Measurements from ENCODE around the gene METTL25B.
A peak's percentile ranks its signal among the peaks of the same experiment; 100 is the strongest.

METTL25B gene

DNA sequence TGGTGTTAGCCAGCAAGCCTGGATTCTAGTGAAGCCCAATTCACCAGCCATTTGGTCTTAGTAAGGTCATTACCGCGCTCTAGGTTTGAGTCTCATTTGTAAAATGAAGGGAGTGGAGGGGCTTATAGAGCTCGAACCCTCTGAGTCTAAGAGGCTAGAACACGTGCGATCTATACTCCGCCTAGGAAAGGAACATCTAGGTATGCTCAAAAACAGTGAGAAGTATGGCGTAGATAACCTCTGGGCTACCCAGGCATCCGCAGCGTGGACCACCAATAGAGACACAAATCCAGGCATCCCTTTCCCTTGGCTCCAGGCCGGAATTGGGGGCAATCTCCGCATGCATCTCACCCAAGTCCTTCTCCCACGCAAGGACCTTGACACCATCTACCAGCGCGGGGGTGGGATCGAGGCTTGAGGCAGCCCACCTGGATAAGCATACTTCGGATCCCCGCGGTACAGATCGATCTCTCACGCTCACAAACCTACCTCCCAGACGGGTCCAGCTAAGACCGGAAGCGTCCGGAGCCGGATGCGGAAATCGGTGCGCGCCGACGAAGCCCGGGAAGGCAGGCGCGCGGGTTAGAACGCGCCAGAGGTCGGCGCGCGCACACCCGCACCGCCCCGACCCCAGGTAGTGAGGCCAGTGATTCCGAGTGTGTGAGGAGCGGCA lies at the start of gene METTL25B:
TSS of gene METTL25B (plus strand) at position 544 of the 673 bp plus-strand sequence. CDS start 636 bp downstream, outside the sequence.
- peaks cover 25% of the 10 kb centered on the region for H3K4me1 Mint-ChIP-seq
- no peaks in the 10 kb centered on the region for H3K27me3 Mint-ChIP-seq
- peaks cover 11% of the 10 kb centered on the region for H3K36me3 Mint-ChIP-seq
- peak within 1 kb of the TSS; percentile 99 for H3K27ac Mint-ChIP-seq
- no peak within 1 kb of the TSS for H3K4me3 Mint-ChIP-seq
- H3K9me3 Mint-ChIP-seq: no peaks in the 10 kb centered on the region

DNA sequence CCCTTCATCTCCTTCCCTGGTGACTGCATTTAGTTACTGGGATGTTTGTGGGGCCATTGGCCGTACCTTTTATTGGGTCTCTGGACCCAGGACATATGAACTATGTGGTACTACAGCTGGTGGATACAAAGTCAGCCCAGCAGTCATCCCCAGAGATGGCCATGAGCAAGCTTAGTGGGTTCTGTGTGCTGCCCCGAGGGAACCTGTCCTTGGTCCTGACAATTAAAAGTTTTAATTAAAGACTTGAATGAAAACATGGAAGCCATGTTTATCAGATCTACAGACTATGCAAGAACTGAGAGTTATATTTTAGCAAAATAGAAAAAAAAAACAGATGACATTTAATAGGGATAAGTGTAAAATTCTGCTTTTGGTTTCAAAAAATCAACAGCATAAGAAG lies 48.2 kb upstream of the METTL25B start:
- Mint-ChIP-seq H3K4me3 (no peak overlapping the region), H3K36me3 (no peaks in the 10 kb centered on the region), H3K27me3 (peaks cover 28% of the 10 kb centered on the region), H3K9me3 (no peaks in the 10 kb centered on the region), H3K4me1 (peaks cover 30% of the 10 kb centered on the region), H3K27ac (no peak overlapping the region)

GRCh38 chr1:156681196-156681960 lies 46.9 kb upstream of the METTL25B start:
- H3K4me1 Mint-ChIP-seq: peaks cover 30% of the 10 kb centered on the region
- peaks cover 28% of the 10 kb centered on the region for H3K27me3 Mint-ChIP-seq
- H3K4me3 Mint-ChIP-seq: no peak overlapping the region
- H3K27ac Mint-ChIP-seq: no peak overlapping the region
- H3K9me3 Mint-ChIP-seq: no peaks in the 10 kb centered on the region
- H3K36me3 Mint-ChIP-seq: no peaks in the 10 kb centered on the region

DNA sequence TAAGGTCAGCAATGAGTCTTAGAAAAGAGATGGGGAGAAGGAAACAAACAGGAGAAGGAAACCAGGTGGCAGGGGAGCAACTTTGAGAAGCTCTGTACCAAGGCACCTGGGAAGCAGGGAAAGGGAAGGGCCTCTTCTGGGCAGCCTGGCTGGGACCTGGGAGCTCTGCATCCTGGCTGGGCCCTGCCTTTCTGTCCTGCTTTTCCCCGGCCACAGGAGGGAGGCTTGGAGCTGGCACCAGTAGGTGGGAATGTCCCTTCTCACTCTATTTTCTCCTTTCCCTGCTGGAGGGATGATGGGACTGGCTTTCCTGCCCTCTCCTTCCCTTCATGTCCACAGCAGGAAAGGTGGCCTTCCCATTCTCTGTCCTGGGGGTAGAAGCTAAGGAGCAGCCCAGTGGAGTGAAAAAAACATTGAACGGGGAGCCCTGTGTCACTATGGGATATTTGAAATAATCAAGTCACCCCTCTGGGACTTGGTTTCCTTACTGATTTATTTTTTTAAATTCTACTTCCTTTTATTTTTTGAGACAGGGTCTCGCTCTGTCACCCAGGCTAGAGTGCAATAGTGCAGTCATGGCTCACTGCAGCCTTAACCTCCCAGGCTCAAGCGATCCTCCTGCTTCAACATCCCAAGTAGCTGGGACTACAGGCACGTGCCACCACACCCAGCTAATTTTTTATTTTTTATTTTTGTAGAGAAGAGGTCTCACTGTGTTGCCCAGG lies 45.9 kb upstream of the METTL25B start:
- H3K4me3 Mint-ChIP-seq: no peak overlapping the region
- H3K9me3 Mint-ChIP-seq: no peaks in the 10 kb centered on the region
- H3K4me1 Mint-ChIP-seq: peaks cover 29% of the 10 kb centered on the region
- H3K27ac Mint-ChIP-seq: no peak overlapping the region
- no peaks in the 10 kb centered on the region for H3K36me3 Mint-ChIP-seq
- peaks cover 26% of the 10 kb centered on the region for H3K27me3 Mint-ChIP-seq

- Mint-ChIP-seq H3K9me3 (no peaks in the 10 kb centered on the region), H3K4me3 (no peak overlapping the region), H3K27ac (no peak overlapping the region), H3K4me1 (peaks cover 17% of the 10 kb centered on the region), H3K27me3 (peaks cover 16% of the 10 kb centered on the region), H3K36me3 (no peaks in the 10 kb centered on the region)
These were observed 44.0 kb upstream of the METTL25B start for GRCh38 chr1:156684227-156684782.

GRCh38 chr1:156689035-156689952 lies 39.0 kb upstream of the METTL25B start:
- H3K27me3 Mint-ChIP-seq: peaks cover 26% of the 10 kb centered on the region
- no peak overlapping the region for H3K4me3 Mint-ChIP-seq
- H3K27ac Mint-ChIP-seq: no peak overlapping the region
- no peaks in the 10 kb centered on the region for H3K9me3 Mint-ChIP-seq
- peaks cover 3% of the 10 kb centered on the region for H3K36me3 Mint-ChIP-seq
- peaks cover 28% of the 10 kb centered on the region for H3K4me1 Mint-ChIP-seq

DNA sequence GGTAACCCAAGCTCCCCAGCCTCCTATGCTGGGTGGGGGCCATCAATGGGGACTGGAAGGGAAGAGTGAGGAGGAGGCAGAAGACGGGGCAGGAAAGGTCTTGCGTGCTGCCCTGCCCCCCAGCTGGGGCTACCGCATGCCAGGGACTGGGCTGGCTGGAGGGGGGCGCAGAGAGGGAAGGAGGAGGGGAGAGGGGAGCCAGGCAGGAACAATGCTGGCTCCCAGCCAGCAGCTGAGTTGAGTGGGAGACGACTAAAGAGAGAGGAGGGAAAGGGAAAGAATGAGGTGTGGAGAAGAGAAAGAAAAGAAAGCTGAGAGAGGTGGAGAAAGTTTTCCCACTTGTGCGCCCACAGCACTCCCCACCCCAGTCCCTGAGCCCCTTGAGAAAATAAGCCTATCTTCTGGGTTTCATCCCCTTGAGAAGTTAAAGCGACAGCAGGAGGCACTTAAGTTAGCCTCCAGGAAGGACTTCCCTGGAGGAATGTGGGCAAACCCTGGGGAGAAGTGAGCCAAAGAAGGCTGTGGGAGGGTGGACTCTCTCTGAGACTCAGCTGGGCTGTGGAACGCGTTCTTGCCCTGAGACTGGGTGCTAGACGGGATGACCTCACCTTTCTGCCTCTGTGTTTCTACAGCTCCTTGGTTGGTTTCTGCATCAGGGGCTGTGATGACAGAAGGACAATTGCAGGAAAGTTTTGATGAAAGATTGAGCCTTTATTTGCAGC lies 38.2 kb upstream of the METTL25B start:
- Mint-ChIP-seq H3K27ac (peak overlapping the region; percentile 53), H3K4me1 (peaks cover 24% of the 10 kb centered on the region), H3K9me3 (no peaks in the 10 kb centered on the region), H3K4me3 (no peak overlapping the region), H3K36me3 (peaks cover 3% of the 10 kb centered on the region), H3K27me3 (peaks cover 30% of the 10 kb centered on the region)

DNA sequence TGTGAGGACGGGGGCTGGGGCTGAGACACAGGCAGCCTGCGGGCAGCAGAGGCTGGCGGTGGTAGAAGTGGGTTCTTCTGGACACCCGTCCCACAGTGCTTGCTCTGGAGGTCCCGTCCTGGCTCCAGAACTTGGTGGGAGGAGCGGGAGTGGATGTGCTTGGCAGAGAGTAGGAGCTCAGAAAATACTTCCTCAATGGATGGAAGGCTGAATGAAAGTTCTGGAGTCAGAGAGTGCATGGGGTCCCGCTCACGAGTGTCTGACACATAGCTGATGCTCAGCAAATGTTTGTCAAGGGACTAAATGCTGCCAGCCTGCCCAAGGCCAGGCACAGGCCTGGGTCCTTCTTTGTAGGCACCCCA lies 37.6 kb upstream of the METTL25B start:
- peaks cover 24% of the 10 kb centered on the region for H3K4me1 Mint-ChIP-seq
- no peak overlapping the region for H3K27ac Mint-ChIP-seq
- H3K36me3 Mint-ChIP-seq: peaks cover 3% of the 10 kb centered on the region
- H3K4me3 Mint-ChIP-seq: no peak overlapping the region
- no peaks in the 10 kb centered on the region for H3K9me3 Mint-ChIP-seq
- H3K27me3 Mint-ChIP-seq: peaks cover 30% of the 10 kb centered on the region

GRCh38 chr1:156691191-156691590 lies 37.1 kb upstream of the METTL25B start:
- H3K4me3 Mint-ChIP-seq: no peak overlapping the region
- H3K27me3 Mint-ChIP-seq: peaks cover 30% of the 10 kb centered on the region
- H3K27ac Mint-ChIP-seq: no peak overlapping the region
- H3K9me3 Mint-ChIP-seq: no peaks in the 10 kb centered on the region
- peaks cover 3% of the 10 kb centered on the region for H3K36me3 Mint-ChIP-seq
- H3K4me1 Mint-ChIP-seq: peaks cover 24% of the 10 kb centered on the region

DNA sequence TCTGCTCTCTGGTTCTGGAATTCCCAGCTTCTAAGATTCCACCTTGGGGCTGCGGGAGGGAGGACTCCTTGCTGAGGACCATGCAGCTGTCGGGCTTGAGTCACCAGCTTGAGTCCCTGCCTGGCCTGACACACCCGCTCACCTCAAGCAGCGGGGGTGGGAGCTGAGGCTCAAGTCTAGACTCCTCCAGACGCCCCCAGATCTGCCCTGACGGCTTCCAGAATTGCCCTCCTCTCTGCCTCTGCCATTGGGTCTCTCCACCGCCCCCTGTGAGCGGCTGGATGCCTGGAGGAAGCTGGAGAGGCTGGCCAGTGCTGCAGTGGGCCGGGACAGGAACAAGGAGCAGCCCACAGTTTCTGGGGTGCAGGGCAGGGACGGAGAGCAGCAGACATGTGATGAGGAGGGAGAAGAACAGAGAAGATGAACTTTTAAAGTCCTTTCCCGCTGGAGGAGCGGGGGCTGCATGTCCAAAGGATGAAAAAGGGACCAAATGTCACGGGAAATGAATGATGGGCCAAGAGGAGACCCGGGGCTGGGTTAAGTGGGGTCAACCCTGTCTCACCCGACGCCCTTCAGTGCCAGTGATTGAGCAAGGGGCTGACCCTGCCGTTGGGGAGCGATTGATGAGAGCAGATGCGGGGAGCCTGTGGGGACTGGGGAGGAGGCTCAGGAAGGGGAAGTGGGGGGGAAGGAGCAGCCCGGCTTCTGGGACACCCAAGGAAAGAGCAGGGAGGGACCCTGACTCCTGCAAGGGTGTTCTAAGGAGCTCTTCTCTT lies 36.4 kb upstream of the METTL25B start:
- Mint-ChIP-seq H3K27me3 (peaks cover 31% of the 10 kb centered on the region), H3K4me3 (no peak overlapping the region)

DNA sequence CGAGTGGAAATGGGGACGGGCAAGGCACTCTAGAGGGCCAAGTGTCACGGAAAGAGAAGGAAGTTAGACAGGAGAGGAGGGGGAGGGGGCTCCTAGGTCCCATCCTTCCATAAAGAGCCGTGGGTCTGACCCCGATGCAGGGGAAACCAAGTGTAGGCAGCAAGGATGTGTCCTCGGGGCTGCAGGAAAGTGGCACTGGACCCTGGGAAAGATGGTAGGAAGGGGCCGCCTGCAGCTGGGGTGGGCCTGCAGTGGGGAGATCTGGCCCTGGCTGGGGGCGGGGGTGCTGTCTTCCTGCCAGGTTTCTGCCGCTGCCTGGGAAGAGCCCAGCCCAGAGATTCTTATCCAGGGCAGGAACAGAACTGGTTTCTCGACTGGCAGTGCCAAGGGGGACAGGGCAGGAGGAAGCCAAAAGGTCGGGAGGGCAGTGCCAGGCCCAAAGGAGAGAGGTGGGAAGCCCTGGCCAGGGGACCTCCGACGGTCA lies 35.8 kb upstream of the METTL25B start:
- H3K27ac Mint-ChIP-seq: no peak overlapping the region

More for the DNA sequence above, 36.4 kb upstream of the METTL25B start:
- H3K27ac Mint-ChIP-seq: no peak overlapping the region
- peaks cover 24% of the 10 kb centered on the region for H3K4me1 Mint-ChIP-seq
- no peaks in the 10 kb centered on the region for H3K9me3 Mint-ChIP-seq
- peaks cover 3% of the 10 kb centered on the region for H3K36me3 Mint-ChIP-seq

GRCh38 chr1:156692925-156693847 lies 35.1 kb upstream of the METTL25B start:
- Mint-ChIP-seq H3K9me3 (no peaks in the 10 kb centered on the region), H3K36me3 (peaks cover 3% of the 10 kb centered on the region), H3K27ac (peak overlapping the region; percentile 6), H3K27me3 (peaks cover 31% of the 10 kb centered on the region), H3K4me3 (no peak overlapping the region), H3K4me1 (peaks cover 24% of the 10 kb centered on the region)

More for the DNA sequence above, 35.8 kb upstream of the METTL25B start:
- Mint-ChIP-seq H3K27me3 (peaks cover 31% of the 10 kb centered on the region), H3K4me3 (no peak overlapping the region), H3K36me3 (peaks cover 3% of the 10 kb centered on the region), H3K9me3 (no peaks in the 10 kb centered on the region), H3K4me1 (peaks cover 24% of the 10 kb centered on the region)
